Measurements from ENCODE around the gene ATP8A2. TPM values are rescaled to one million over a fixed set of nuclear protein-coding genes. Genes with fewer than 3 reads are reported as not detected.

ATP8A2 gene
- total RNA-seq, 2 donors from 2014 or later = 0.41 to 1.6 TPM

DNA sequence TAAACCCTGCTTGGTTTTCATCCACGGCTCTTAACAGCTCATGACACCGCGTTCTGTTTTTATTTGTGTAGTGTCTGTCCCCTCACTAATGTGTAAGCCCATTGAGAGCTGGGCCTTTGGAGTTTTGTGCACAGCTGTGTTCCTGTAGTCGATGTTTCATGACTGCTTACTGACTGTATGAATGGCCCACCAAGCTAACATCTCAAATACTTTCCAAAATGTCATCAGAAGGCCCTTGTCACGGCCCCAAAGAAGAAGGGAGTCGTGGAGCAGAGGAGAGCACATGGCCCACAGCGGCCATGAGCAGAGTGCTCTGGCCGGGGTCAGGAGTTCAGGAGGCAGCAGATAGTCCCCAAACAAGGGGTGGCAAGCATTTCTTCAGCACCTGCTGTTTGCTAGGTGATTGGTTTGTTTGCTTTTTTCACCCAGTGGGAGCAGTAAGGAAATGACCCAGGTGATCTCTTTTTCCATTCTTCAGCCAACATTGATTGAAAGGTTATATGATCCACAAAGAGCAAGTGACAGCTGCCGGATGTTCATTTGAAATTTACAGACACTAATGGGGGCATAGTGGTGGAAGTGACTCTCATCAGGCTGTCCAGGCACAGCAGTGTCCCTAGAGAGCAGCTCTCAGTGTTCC, 315.2 kb downstream of the ATP8A2 start:
- Histone ChIP-seq H3K27me3 (replicated peaks; ENCODE audit: insufficient read depth) (no peaks in the 10 kb centered on the region), H3K4me3 (no peak overlapping the region), H3K4me1 (ENCODE audit: control insufficient read depth in 1 of 2, low read depth in 2 of 2) (peaks cover 0 to 15% of the 10 kb centered on the region in 2 donors), H3K27ac (no peak overlapping the region), H3K9me3 (no peaks in the 10 kb centered on the region), H3K36me3 (no peaks in the 10 kb centered on the region)
- ATAC-seq (ENCODE audit: insufficient number of reproducible peaks, low FRiP score, low read depth) (no peak), DNase-seq (ENCODE audit: low spot score) (no peak)
- TF ChIP-seq, protein P1, sequence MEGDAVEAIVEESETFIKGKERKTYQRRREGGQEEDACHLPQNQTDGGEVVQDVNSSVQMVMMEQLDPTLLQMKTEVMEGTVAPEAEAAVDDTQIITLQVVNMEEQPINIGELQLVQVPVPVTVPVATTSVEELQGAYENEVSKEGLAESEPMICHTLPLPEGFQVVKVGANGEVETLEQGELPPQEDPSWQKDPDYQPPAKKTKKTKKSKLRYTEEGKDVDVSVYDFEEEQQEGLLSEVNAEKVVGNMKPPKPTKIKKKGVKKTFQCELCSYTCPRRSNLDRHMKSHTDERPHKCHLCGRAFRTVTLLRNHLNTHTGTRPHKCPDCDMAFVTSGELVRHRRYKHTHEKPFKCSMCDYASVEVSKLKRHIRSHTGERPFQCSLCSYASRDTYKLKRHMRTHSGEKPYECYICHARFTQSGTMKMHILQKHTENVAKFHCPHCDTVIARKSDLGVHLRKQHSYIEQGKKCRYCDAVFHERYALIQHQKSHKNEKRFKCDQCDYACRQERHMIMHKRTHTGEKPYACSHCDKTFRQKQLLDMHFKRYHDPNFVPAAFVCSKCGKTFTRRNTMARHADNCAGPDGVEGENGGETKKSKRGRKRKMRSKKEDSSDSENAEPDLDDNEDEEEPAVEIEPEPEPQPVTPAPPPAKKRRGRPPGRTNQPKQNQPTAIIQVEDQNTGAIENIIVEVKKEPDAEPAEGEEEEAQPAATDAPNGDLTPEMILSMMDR (IDR thresholded peaks at IDR 0.05) = no peak

DNA sequence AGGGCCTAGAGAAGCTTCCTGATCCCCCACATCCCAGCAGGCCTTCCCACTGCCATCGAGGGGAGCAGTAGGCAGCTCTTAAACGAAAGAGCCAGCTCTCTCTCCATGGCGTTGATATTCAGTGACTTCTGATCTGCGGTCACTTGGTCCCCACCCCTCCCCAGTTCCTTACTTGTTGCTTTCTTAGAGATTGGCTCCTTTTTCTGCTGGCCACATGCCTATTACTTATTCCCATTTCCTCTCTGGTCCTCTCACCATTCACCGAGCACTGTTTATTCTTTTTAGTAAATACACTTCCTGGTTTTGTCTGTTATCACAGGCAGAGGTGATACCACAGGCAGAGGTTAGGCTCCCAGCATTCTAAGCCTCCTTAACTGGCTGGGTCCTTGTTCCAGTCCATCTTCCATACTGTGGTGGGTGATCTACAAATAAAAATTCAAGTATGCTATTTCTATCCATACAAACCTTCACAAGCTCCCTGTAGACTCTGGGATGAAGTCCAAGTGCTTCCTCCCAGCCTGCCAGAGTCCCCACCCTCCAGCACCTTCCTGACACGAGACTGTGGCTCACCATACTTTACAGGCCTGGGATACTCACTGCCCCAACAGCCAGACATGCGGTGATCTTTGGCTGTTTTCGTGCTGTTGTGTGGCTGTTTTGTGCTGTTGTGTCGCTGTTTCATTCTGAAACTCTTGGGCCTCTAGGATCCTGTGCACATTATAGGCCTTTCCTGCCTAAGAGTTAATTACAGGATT, 315.9 kb downstream of the ATP8A2 start:
- H3K4me1 ChIP-seq (ENCODE audit: control insufficient read depth in 1 of 2, low read depth in 2 of 2) = peaks cover 0 to 15% of the 10 kb centered on the region in 2 donors

DNA sequence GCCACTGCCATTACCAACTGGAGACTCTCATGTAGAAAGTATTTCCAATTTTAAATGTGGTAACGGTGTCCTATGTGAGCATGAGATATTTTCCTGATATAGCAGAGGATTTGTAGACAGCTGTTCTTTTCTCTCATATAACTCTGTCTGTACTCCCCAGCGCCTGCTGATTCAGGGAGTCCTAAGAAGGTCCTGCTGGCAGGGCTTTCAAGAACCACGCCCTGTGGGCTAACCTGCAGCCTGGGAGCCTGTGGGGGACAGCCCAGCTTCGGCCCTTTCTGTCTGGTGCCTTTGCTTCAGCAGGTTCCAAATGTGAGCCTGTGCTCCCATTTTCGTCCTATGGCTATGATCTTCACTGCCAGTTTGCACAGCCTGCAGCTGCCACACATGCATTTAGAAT, 316.8 kb downstream of the ATP8A2 start:
- no peaks in the 10 kb centered on the region for H3K27me3 ChIP-seq (replicated peaks; ENCODE audit: insufficient read depth)
- ATAC-seq (ENCODE audit: insufficient number of reproducible peaks, low FRiP score, low read depth) (no peak), DNase-seq (ENCODE audit: low spot score) (no peak)
- H3K4me1 ChIP-seq (ENCODE audit: control insufficient read depth in 1 of 2, low read depth in 2 of 2) = peaks cover 0 to 15% of the 10 kb centered on the region in 2 donors
- H3K27ac ChIP-seq = no peak overlapping the region
- TF ChIP-seq, protein P1 (IDR thresholded peaks at IDR 0.05) = no peak
- H3K4me3 ChIP-seq = no peak overlapping the region
- H3K36me3 ChIP-seq = no peaks in the 10 kb centered on the region
- no peaks in the 10 kb centered on the region for H3K9me3 ChIP-seq

More for the DNA sequence above, 315.9 kb downstream of the ATP8A2 start:
- Histone ChIP-seq H3K4me3 (no peak overlapping the region), H3K9me3 (no peaks in the 10 kb centered on the region), H3K27ac (no peak overlapping the region), H3K27me3 (replicated peaks; ENCODE audit: insufficient read depth) (no peaks in the 10 kb centered on the region), H3K36me3 (no peaks in the 10 kb centered on the region)
- ATAC-seq (ENCODE audit: insufficient number of reproducible peaks, low FRiP score, low read depth) (no peak), DNase-seq (ENCODE audit: low spot score) (no peak)
- TF ChIP-seq, protein P1 (IDR thresholded peaks at IDR 0.05) = no peak

DNA sequence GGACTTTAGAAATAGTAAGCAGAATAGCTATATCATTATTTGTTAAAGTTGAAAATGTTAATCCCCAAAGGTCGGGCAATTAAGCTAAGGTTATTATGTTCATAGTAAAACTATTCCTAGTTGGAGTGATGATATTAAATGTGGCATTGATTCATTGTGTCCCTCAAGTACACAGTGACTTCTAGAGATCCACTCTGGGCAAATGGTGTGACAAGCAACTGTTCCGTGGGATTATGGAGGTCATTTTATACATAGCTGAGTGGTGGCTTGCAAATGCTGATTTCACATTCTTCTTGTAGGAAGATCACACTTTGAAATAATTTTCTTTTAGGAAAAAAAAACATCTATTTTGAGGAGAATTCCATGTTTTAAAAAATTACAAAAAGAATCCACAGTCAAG, 317.8 kb downstream of the ATP8A2 start:
- H3K27ac ChIP-seq = no peak overlapping the region
- DNase-seq (ENCODE audit: low spot score) (no peak), ATAC-seq (ENCODE audit: insufficient number of reproducible peaks, low FRiP score, low read depth) (no peak)
- H3K27me3 ChIP-seq (replicated peaks; ENCODE audit: insufficient read depth) = no peaks in the 10 kb centered on the region
- no peak overlapping the region for H3K4me3 ChIP-seq
- H3K9me3 ChIP-seq = no peaks in the 10 kb centered on the region
- H3K36me3 ChIP-seq = no peaks in the 10 kb centered on the region
- TF ChIP-seq, protein P1 (IDR thresholded peaks at IDR 0.05) = no peak
- H3K4me1 ChIP-seq (ENCODE audit: control insufficient read depth in 1 of 2, low read depth in 2 of 2) = peaks cover 0 to 8% of the 10 kb centered on the region in 2 donors

DNA sequence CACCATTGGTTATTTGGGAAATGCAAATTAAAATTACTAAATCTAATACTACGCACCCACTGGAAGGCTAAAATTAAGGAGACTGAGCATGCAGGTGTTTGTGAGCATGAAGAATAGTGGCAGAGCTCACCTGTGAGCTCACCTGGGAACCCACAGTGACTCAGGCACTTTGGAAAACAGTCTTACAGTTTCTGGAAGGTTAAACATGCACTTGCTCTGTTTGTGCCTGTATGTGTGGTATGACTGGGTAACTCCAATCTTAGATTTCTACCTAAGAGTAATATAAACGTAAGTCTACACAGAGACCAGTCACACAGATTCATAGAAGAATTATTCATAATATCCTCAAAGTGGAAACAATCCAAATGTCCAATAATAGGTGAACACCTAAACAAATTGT, 318.8 kb downstream of the ATP8A2 start:
- TF ChIP-seq, protein P1 (IDR thresholded peaks at IDR 0.05) = no peak
- Histone ChIP-seq H3K9me3 (no peaks in the 10 kb centered on the region), H3K4me3 (no peak overlapping the region), H3K4me1 (ENCODE audit: control insufficient read depth in 1 of 2, low read depth in 2 of 2) (no peaks in the 10 kb centered on the region), H3K27ac (no peak overlapping the region), H3K36me3 (no peaks in the 10 kb centered on the region), H3K27me3 (replicated peaks; ENCODE audit: insufficient read depth) (no peaks in the 10 kb centered on the region)
- DNase-seq (ENCODE audit: low spot score) (no peak), ATAC-seq (ENCODE audit: insufficient number of reproducible peaks, low FRiP score, low read depth) (no peak)
